NCI-H1436 (cell line): Measurements from ENCODE around the gene EEF1AKMT3.

ENCODE experiments used
- DNase-seq: peaks from one replicate; lab custom pipeline; 2025; lab: John Stamatoyannopoulos, UW

The EEF1AKMT3 gene

DNA sequence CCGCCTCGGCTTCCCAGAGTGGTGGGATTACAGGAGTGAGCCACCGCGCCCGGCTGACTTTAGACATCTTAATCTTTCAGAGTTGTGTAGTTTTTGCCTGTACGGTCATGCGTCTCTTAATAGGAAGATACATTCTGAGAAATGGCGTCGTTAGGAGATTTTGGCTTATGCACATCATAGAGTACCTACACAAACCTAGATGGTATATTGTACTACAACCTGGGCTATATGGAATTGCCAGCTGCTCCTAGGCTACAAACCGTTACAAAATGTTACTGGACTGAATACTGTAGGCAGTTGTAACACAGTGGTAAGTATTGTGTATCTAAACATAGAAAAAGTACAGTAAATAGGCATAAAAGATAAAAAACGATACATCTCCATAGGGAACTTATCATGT, 11.4 kb downstream of the EEF1AKMT3 start:
- DNase-seq, result no peak

DNA sequence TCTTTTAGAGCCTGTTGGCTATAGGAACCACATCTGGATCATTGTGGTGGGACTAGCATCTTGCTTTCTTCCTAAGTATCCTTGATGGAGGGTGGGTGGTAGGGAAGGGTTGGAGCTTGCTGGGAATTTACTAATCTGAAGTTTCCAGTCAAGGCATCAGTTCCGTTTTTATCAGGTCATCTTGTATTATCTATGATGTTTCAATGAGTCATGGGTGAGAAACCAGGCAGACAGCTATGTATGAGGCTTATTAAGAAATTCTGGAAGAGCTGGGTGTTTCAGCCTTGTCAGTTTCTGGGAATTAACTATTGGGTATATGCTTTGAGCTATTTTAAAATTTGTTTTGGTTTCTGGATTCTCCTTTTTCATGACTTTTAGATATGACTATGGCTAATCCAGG, 21.5 kb downstream of the EEF1AKMT3 start:
- DNase-seq, result no peak

DNA sequence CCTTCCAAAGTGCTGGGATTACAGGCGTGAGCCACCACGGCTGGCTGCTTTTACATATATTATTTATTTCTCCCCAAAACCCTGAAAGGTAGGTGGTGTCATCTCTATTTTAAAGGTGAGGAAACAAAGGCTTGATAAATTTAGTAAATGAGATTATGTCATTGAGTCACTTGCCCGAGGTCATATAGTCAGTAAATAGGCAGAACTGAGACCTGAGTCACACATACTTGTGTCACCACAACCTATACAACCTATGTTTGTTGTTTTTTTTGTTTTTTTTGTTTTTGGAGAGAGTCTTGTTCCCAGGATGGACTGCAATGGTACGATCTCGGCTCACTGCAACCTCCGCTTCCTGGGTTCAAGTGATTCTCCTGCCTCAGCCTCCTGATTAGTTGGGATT, 22.9 kb downstream of the EEF1AKMT3 start:
- DNase-seq, result no peak

DNA sequence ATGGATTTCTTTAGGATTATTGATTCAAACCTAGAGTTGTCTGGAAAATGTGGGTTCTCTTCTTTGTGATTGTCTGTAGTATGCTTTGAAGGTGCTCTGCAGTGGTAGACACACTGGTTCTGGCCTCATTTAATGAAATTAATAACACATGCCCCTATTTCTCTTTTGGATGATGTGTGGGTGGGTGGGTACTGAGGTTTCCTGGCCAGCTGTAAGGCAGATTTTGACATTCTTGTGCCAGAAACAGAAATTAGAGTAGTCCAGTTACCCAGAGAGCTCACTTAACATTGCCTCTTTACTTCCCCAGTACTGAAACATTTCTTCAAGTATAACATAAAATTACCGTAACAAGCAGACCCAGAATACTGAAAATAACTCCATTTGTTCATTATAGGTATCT, 24.6 kb downstream of the EEF1AKMT3 start:
- no peak for DNase-seq

DNA sequence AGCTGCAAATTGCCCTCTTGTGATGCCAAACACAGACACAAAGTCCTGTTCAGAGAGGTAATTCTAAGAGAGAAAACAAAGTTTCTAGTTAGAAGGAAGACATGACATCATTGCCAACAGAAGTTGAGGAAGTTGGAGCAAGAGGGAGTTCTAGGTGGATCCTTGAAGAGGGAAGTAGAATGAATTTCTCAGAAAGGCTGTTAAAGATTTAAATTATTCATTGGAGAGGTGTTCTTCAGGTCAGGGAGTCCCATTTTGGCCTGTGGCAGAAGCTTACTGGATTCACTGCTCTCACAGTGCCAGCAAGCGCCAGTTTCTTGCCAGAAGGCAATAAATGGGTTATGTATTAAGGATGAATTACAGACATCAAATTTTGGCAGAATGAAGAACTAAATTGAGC, 25.5 kb downstream of the EEF1AKMT3 start:
- DNase-seq, result no peak

DNA sequence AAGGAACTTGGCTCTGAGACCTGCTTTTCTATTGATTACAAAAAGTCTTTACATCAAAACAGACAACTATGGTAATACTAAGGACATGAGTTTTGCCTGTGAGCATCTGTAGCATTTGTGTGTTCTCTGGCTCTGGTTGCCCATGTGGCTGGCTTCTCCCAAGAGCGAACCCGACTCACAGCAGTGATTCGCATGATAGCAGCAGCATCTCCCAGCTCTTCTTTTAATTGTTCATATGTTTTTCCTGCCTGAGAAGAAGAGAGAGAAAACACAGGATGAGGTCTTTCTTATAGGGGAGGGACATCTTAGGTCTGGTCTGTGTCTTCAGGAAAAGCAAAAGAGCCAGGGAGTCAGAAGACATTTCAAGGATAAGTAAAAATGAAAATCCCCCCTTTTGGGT, 28.6 kb downstream of the EEF1AKMT3 start:
- DNase-seq, result no peak

DNA sequence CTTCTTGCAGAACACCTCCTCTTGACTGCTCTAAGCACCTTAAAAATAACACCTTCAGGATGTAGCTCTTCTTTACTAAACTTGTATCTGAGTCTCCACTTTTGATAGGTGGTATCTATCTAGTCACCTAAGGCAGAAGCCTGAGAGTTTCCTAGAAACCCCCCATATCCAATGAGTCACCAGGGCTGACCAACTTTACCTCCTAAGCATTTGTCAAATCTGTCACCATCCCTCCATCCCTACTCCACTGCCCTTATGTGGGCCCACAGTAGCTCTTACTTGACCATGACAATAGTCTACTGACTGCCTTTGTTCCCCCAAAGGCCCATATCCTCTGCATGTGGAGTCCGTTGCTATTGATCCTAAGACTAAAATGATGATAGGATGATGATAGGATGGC, 30.2 kb downstream of the EEF1AKMT3 start:
- no peak for DNase-seq

DNA sequence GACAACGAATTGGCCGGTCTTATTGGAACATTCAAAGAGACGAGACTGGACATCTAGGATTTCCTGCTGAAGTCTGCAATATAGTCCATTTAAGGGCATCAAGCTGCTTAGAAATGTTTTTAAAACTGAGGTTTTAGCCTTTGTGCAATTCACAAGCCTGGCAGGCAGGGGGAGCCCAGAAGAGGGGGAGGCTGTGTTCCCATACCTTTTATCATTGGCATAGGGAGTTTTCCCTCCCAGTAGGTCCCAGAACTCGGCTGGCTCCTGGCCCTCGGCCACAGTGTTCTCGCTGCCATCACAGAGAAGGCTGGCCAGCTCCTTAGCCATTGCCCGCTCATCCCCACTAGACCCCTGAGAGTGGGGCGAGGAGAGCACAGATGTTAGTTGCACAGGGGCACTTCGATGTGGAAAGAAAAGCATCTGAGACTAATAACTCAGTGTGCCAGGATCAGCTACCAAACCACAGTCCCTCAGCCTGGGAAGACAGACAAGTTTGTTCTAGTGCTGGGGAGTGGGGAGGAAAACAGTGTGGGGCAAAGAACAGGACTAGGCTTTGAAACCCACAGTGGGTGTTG, 31.0 kb downstream of the EEF1AKMT3 start:
- peak; percentile 15 for DNase-seq

DNA sequence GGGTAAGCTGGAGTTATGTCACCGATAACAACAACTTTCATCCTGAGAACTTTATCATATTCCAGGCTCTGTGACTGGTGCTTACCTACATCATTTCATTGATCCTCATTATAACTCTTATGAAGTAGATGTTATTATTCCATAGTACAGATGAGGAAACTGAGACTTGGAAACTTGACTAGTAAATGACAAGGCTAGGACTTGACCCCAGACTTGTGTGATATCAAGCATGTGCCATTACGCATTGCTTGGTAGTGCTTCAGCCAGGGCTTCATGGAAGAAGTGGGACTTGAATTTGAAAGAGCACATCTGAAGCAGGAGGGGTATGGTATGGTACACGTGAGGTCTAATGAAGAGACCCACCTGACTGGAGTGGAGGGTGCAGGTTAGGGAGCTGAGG, 34.3 kb downstream of the EEF1AKMT3 start:
- no peak for DNase-seq

DNA sequence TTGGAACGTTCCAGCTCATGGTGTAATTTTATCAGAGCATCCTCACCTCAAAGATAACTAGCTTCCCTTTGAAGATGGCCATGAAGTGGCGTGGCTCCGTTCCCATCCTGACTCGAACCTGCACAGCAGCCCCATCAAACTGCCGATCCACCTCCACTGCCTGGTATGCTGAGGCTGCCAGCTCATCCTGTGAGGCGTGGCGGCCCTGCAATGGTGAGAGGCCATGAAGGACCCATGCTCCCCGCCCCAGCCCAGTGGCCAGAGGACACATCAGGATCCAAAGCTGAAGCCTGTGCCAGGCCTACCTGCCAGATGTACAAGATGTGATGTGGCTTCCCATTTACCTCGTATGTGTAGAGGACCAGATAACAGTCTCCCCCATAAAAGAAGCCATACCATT, 34.9 kb downstream of the EEF1AKMT3 start:
- DNase-seq, result no peak

DNA sequence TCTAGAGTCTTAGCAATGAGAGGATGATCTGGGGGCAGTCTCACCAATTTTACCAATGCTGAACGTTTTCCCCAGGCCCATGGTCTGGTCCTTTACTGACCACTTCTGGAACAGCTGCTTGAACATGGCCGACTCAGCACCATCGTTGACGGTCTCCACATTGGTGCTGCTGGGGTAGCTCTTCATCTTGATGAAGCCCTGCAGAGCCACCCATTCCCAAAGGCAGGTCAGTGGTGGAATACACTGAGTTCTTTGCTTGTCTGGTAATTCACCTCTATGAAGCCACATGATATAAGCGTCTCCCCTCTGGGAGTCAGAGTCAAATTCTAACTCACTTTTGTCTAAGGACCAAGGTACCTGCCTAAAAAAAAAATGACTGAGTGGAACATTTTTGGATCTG, 35.9 kb downstream of the EEF1AKMT3 start:
- DNase-seq, result no peak

DNA sequence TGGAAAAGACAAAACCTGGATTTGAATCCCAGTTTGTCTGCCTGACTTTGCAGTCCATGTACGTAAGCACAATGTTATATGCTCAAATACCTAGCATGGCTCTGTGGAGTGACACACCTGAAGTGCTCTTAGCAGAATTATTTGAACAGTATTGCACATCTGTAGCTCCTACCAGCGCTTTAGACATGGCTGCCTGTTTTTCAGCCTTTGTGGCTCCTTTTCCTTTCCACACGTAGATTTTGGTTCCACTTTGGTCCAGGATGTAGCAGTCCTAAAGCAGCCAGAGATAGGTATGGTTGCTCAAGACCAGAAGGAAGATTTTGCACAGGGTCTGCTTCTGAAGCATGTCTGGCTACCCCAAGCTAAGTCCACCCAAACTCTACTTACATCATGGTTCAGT, 37.0 kb downstream of the EEF1AKMT3 start:
- no peak for DNase-seq

DNA sequence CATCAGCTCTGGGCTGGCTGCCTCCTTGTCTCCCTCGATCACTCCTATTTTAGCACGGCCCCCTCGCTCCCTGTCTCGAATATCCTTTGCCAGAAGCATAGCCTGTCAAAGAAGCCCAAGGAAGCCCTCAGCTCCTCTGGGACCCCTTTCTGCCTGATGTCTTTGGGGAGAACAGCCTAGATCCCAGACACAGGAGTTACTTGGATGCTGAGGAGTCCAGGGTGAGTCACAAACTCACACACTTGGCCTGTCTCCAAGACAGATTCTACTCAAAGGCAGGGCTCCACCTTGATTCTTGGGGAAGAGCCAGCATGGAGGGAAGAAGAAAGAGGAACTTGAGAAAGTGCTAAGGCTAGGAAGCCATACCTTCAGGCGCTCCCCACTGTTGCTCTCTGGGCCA, 38.0 kb downstream of the EEF1AKMT3 start:
- no peak for DNase-seq

DNA sequence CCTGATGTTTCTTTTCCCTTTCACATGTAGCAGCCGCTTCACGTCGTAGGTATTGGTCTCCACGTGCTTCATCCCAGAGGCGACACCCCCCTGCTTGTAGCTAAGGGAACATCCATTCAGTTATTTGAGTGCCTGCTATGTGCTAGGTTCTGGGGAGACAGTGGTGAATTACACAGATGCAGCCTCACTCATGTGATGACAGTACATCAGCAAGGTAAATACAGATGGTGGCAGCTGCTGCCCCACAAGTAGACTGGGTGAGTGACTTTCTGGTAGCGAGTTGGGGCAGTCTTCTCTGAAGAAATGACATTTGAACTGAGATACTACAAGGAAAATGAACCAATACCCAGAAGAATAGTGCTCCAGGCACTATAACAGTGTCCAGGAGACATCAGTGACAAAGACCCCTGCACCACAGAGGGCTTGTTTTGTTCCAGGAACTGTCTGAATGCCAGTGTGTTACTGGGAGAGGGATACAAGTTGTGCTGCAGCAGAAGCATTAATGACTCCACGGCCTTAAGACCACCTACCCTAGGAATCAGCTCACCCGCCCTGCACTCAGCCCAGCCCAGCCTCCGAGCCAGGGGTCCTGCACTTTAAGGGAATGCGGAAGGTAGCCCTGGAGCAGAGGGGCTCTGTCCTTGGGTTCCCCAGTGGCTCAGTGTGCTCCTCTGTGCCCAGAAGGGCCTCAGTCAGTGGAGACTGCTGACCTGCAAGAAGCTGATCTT, 38.8 kb downstream of the EEF1AKMT3 start:
- DNase-seq, result no peak

DNA sequence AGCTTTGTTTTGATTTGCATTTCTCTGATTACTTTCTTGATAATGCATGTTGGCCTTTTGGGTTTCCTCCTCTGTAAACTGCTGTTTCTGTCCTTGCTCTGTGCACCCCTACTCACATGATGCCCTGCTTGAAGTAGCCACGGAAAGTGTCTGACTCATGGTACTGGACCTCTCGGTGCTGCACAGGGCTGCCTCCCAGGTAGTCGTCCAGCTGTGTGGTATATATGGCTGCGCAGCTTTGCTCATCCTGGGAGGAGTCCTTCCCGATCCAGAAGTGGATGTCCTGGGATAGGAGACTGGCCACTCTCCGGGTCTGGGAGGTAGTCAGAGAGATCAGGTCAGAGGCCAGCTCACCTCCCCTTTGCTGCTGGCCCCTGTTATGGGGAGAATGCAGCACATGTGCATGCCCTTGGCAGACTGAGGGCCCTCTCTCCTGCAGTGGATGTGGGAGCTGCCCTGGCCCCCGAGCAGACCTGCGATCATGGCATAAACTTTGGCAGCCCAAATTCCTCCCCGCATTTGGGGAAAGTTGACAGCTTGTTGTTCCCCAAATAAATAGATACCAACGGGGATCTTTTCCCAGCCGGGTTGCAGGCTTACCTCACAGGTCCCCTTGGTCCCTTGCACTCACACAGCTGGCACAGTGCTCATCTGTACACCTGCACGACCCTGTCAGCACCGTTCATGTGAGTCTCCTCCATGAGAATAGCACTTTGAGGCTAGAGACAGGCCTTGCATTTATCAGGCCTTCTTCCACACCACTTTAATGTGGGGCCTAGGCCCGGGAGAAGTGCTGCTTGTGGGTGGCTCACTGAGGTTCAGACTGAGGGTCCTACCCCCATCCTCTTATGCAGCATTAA, 40.9 kb downstream of the EEF1AKMT3 start:
- DNase-seq, result no peak

DNA sequence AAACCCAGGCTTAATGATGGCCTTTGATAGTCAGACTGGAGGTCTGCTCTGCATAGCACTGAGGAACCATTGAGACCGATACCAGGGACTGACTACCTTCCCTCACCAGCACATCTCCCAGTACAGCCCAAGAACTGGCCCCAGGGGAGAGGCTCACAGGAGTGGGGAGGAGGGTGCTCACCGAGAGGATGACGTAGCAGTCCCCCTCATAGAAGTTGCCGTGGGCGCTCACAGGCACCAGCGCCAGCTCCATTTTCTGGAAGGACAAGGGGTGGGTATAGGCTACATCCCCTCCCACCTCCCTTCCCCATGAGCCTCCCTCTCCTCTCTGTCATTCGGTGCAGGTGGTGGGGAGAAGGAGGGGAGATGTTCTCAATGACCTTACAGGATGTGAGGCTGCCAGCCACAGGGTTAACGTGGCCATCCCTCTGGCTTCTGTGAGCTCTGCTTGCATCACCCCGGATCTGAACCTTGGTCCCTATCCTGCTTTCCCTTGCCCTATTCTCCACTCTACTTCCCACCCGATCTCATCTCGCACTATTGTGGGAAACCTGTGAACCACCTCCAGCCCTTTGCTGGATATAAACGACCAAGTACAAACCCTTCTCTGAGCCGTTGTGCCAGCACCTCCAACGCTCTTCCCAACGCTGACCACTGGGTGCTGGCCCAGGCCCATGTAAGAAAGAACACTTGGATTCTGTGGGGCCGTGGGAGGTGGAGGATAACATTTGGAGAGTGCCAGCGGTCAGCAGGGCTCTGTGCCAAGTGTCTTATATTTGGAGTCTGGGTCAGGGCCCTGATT, 41.8 kb downstream of the EEF1AKMT3 start:
- DNase-seq, result peak; percentile 47

DNA sequence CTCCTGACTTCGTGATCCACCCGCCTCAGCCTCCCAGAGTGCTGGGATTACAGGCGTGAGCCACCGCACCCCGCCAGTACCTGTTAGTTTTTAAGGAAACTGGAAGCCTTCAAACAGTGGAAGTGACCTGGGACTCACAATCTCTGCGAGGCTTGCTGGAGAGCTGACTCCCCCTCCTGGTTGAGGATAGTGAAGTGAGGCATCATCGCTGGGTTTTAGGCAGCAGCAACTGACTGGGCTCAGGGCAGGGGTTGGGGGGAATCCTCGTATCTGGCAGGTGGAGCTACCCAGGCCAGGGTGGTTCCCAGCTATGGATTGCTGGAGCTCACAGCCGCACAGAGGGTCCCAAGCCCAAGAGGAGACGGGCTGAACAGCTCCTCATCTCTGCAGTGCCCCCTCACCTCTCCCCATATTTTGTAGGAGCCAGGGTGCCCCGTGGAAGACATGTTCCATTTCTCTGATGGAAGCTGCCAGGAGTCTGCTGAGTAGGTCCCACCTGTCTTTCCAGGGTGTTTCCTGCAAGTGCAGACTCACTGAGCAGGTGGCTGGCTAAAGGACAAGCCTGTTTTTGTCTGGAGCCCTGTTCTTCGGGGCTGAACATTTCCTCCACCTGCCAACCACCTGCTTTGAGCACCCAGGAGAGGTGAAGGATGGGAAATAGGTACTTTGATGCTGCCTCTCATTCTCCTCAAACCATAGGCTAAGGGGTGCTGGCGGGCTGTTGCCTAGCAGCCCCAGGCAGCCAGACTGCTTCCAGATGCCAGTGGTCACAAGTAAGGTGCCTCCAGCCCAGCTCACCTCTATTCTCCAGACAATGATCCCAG, 43.0 kb downstream of the EEF1AKMT3 start:
- peak; percentile 71 for DNase-seq

DNA sequence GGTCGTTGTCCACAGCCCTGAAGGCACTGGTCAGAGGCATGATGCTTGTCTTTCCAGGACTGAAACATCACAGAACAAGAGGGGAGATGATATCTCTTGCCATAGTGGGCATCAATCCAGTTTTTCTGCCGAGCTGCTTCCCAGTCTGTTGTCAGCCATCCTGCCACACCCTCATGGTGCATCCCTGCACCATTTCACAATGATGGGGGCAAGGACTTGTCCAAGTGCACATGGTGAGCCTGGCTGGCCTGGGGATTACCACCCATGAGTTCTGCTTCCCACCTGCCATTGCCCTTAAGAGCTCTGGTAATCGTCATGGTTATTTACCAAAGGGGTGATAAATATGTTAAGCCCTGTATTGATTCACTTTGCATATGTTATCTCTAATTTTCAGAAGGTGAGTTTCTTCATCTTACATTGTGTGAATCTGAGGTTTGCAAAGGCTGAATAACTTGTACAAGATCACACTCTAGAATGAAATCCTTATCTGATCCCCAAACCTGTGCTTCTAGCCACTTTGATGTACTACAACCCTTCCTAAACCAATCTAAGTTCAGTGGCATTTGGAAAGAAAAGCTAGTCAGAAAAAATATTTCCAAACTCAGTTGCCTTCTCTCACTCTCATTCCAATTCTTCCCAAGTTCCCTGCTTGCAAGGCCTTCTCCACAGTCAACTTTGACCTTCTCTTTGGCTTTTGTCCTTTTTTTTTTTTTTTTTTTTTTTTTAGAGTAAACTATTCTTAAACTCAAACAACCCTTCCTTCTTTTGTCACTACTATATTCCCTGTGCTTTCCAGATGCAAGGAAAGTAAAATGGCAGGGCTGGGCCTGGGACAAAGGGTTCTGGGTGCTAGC, 43.8 kb downstream of the EEF1AKMT3 start:
- no peak for DNase-seq

DNA sequence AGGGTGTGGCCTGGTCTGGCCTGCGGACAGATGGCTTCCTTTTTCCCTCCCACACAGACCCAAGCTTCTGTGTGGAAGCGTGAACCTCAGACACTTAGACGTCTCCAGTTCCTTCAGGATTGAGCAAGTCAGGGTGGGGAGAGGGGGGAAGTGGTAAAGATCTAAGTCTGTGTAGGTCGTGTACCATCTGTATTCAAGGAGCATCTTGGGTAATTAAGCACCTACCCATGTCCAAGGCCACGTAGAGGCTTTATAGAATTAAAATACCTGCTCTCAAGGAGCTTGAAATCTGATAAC, 44.4 kb downstream of the EEF1AKMT3 start:
- DNase-seq, result no peak

DNA sequence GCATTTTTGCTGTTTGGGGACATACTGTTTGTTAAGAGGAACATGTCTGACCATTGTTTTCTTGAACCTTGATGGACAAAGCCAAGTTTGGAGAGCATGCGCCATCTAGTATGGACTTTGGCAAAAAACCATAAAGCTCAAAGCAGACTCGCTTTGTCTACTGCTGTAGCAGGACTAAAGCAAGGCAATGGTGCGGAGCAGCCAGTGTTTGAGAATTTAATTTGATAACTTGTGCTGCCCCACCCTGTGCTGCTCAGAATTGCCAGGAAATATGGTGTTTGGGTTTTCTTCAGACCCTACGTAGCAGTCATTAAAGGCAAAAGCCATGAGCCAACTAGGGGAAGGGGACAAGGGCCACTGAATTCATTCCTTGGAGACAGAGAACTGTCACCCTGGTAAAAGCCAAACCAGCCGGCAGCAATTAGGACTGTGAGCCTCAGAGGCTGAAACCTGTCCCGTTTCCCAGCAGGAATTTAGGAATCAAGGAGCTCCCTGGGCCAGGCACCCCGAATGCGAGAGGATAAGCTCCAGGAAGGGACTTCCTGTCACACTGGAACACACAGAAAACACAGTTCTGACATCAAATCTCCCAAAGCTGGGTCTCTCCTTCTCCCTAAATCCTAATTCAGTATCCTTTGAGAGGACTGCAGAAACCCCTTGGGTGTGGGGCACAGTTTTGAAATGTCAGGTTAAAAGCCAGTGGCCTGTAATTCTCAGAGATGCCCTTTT, 45.0 kb downstream of the EEF1AKMT3 start:
- no peak for DNase-seq
